ENCODE data around the gene GABRR3.

- TF ChIP-seq CTCF (IDR thresholded peaks at IDR 0.05; ENCODE audit: low read length), result no peak
- TF ChIP-seq EZH2 (IDR thresholded peaks at IDR 0.05; ENCODE audit: borderline replicate concordance, low read length), result no peak
Measured at GRCh38 chr3:98021830-98022560, 13.1 kb downstream of the GABRR3 start.
